HepG2 (cell line): ENCODE results near the gene NUBPL. TPM values are rescaled to one million over a fixed set of nuclear protein-coding genes. Genes with fewer than 3 reads are reported as not detected.
"Not testable (repeated sequence)": the region's sequence is repeated elsewhere in the genome, so short reads cannot be mapped to it uniquely, and the experiment has no call there.

Experiments
- ATAC-seq: fragments of 200-7000 bp; cut with Tn5 transposase; 3 replicates; pipeline ENCODE4 v1.9.1; 2020; ENCODE audit warnings: mild to moderate bottlenecking, moderate library complexity
- BruUV-seq: library from RNA; stranded (reverse); fragments of 400-500 nt; replicated peaks from 2 replicates; lab custom pipeline; 2021; lab: Mats Ljungman, UMichigan
- CTCF ChIA-PET: fragments of 300-600 bp; formaldehyde crosslinking; extraction: SDS; loops from one replicate; lab custom pipeline; 2021; ENCODE audit warnings: low total read pairs, inconsistent platforms, low intra/inter-chr PET ratio; lab: Yijun Ruan, JAX
- POLR2A ChIA-PET: fragments of 350-600 bp; sonication (Branson Sonifier 250); formaldehyde crosslinking; loops from one replicate; lab custom pipeline; 2020; ENCODE audit warnings: antibody characterized with exemption, inconsistent platforms; lab: Yijun Ruan, JAX
- DNase-seq: peaks from one replicate; pipeline ENCODE4 v3.0.0-alpha.2; 2015; ENCODE audit warnings: low spot score
- FAIRE-seq: peaks from 3 replicates; lab custom pipeline; 2011; peaks lifted over from hg19 to GRCh38; lab: Jason Lieb, UNC
- H2AFZ ChIP-seq: one replicate; pipeline ENCODE4 v1.6.1; 2011; ENCODE audit warnings: low read length, inconsistent platforms
- H3K27ac ChIP-seq: fragments of 300-600 bp; 3 replicates; pipeline ENCODE4 v1.8.0; 2011; ENCODE audit warnings: mixed run types, mild to moderate bottlenecking, mixed read lengths, low read length, inconsistent platforms; ENCODE audit not compliant: insufficient read depth; ENCODE audit errors: extremely low read length
- H3K27me3 ChIP-seq, 2 experiments: fragments of 200-600 bp in 1 of 2; 2 replicates in 1 of 2; 3 replicates in 1 of 2; pipeline versions ENCODE4 v1.6.0 to v1.8.0; 2011; ENCODE audit warnings: low read length in 2 of 2, mild to moderate bottlenecking in 2 of 2, moderate library complexity in 2 of 2, inconsistent platforms in 1 of 2; ENCODE audit not compliant: insufficient read depth in 2 of 2, control insufficient read depth in 1 of 2
- H3K36me3 ChIP-seq, 2 experiments: fragments of 200-600 bp in 1 of 2; replicated peaks in 1 of 2; 2 replicates in 1 of 2; 3 replicates in 1 of 2; pipeline versions ENCODE4 v1.5.1 to v1.8.0; 2011; ENCODE audit warnings: low read length in 2 of 2, inconsistent platforms in 1 of 2; ENCODE audit not compliant: insufficient read depth in 2 of 2, control insufficient read depth in 1 of 2
- H3K4me1 ChIP-seq: 2 replicates; pipeline ENCODE4 v1.5.1; 2012; ENCODE audit warnings: low read length, inconsistent platforms; ENCODE audit not compliant: insufficient read depth
- H3K4me2 ChIP-seq: 2 replicates; pipeline ENCODE4 v1.6.0; 2011; ENCODE audit warnings: low read depth, low read length, inconsistent platforms
- H3K4me3 ChIP-seq, 3 experiments: fragments of 200-600 bp in 1 of 3; sonication (generic), shearing (Covaris generic) in 1 of 3; replicated peaks in 1 of 3; 2 replicates each; pipeline ENCODE4 v1.5.1; 2011 to 2016; ENCODE audit warnings: low read length in 3 of 3, inconsistent platforms in 2 of 3, low read depth in 2 of 3, mild to moderate bottlenecking in 2 of 3, control low read depth in 1 of 3, mixed read lengths in 1 of 3; ENCODE audit not compliant: insufficient read depth in 1 of 3
- H3K79me2 ChIP-seq: one replicate; pipeline ENCODE4 v1.6.1; 2011; ENCODE audit warnings: low read length, inconsistent platforms; ENCODE audit not compliant: insufficient read depth
- H3K9ac ChIP-seq: 2 replicates; pipeline ENCODE4 v1.6.0; 2011; ENCODE audit warnings: mild to moderate bottlenecking, low read depth, low read length, inconsistent platforms; ENCODE audit not compliant: insufficient read depth
- H3K9me3 ChIP-seq: 2 replicates; pipeline ENCODE4 v1.5.1; 2012; ENCODE audit warnings: mild to moderate bottlenecking, low read length
- H4K20me1 ChIP-seq: 2 replicates; pipeline ENCODE4 v1.6.0; 2011; ENCODE audit warnings: inconsistent platforms, mild to moderate bottlenecking, low read length, moderate library complexity; ENCODE audit not compliant: insufficient read depth
- NFIB ChIP-seq: sonication (generic); formaldehyde crosslinking; IDR thresholded peaks from 2 replicates; pipeline ENCODE4 v1.9.0; 2021; ENCODE audit warnings: missing genetic modification reagents, mild to moderate bottlenecking, borderline replicate concordance
- RCOR2 ChIP-seq: IDR thresholded peaks from 2 replicates; pipeline ENCODE4 v1.6.1; 2016; ENCODE audit warnings: missing biosample characterization, missing genetic modification reagents
- RFX1 ChIP-seq: fragments of 450-650 bp; IDR thresholded peaks from 2 replicates; pipeline ENCODE4 v1.6.1; 2017
- SOX6 ChIP-seq, 2 experiments: fragments of 450-650 bp in 1 of 2; sonication (generic) in 1 of 2; formaldehyde crosslinking in 1 of 2; IDR thresholded peaks; 2 replicates each; pipeline versions ENCODE4 v1.4.0 to v1.6.1; 2017 to 2020; ENCODE audit warnings: antibody characterized with exemption in 1 of 2, mild to moderate bottlenecking in 1 of 2, missing genetic modification reagents in 1 of 2
- ZNF10 ChIP-seq: sonication (generic); formaldehyde crosslinking; IDR thresholded peaks from 2 replicates; pipeline ENCODE4 v1.4.0; 2020; ENCODE audit warnings: mild to moderate bottlenecking, low read depth, missing genetic modification reagents, borderline replicate concordance
- ZNF597 ChIP-seq: sonication (generic); formaldehyde crosslinking; IDR thresholded peaks from 2 replicates; pipeline ENCODE4 v1.5.0; 2020; ENCODE audit warnings: missing genetic modification reagents
- ZNF687 ChIP-seq: sonication (generic); formaldehyde crosslinking; IDR thresholded peaks from 2 replicates; pipeline ENCODE4 v1.5.1; 2020; ENCODE audit warnings: mild to moderate bottlenecking, missing genetic modification reagents, moderate library complexity
- WGBS: methylation state at CpG from one replicate; pipeline ENCODE4 v1.1.6; 2017; ENCODE audit warnings: low lambda C conversion rate; 5-methylcytosine and 5-hydroxymethylcytosine counted together
- in situ Hi-C: cut with HindIII; loops from 2 replicates; pipeline ENCODE4 v1.10.0; 2017; ENCODE audit warnings: low pct_unique_long_range_greater_than_20kb; ENCODE audit not compliant: extremely low pct_ligation_motif_present
- intact Hi-C: fragments of 100-400 bp; cut with micrococcal nuclease; formaldehyde crosslinking; loops from one replicate; pipeline ENCODE4 v1.10.0; 2022; ENCODE audit not compliant: unreplicated experiment
- polyA plus RNA-seq, 8 experiments: library from polyadenylated mRNA; depleted of rRNA in 3 of 8; stranded (reverse) in 7 of 8; unstranded in 1 of 8; fragments of >200 nt; fragmentation: Illumina TruSeq in 4 of 8; extraction: Trizol in 4 of 8; gene quantifications; 2 replicates each; pipeline versions ENCODE4 v1.2.1 to v1.2.3, GENCODE V29; 2011 to 2016; ENCODE audit warnings: low read depth in 4 of 8, missing spikeins in 1 of 8, mixed read lengths in 1 of 8; ENCODE audit not compliant: insufficient read depth in 1 of 8
- total RNA-seq, 5 experiments: library from RNA; depleted of rRNA; stranded (reverse); fragments of >200 nt; fragmentation: Illumina TruSeq; extraction: Trizol; gene quantifications; 2 replicates each; pipeline ENCODE4 v1.2.3, GENCODE V29; 2016; ENCODE audit warnings: low read depth in 1 of 5
- TF ChIP-seq, protein P1 (sequence below): sonication (generic); formaldehyde crosslinking; IDR thresholded peaks from 2 replicates; pipeline ENCODE4 v1.5.1; 2020; ENCODE audit warnings: missing genetic modification reagents, mild to moderate bottlenecking, borderline replicate concordance

Gene NUBPL
- total and polyA plus RNA-seq, 2 of the 13 experiments (the other 11 are each of a cell fraction or from before 2014, with no cell fraction given), result 21.3 to 44.1 TPM

GRCh38 chr14:31705731-31706130 is 144.5 kb downstream of the NUBPL start (continued):
- TF ChIP-seq, protein P1, sequence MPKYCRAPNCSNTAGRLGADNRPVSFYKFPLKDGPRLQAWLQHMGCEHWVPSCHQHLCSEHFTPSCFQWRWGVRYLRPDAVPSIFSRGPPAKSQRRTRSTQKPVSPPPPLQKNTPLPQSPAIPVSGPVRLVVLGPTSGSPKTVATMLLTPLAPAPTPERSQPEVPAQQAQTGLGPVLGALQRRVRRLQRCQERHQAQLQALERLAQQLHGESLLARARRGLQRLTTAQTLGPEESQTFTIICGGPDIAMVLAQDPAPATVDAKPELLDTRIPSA, result no peak
- no peak for TF ChIP-seq NFIB (CRISPR knock-in tag)
- TF ChIP-seq, all 625 proteins: peak for 3

DNA sequence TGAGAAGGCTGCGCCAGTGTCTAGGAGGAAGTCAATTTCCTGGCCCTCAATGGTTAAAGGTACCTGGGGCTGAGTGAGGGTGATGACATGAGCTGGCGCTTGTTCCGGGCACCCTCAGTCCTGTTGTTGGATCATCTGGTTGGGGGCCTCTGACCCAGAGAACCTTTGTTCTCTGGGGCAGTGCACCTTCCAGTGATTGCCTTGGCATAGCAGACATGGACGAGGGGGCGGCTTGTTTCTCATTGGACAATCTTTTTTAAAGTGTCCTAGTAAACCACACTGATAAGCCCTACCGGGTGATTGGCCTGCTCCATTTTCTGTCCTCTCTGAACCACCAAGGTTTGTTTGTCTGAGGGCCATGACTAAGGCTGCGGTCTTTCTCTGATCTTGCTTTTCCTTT is 147.5 kb downstream of the NUBPL start:
- POLR2A ChIA-PET, CTCF ChIA-PET: not testable (repeated sequence)

GRCh38 chr14:31712244-31713127 is 151.3 kb downstream of the NUBPL start:
- BruUV-seq, result no TSS peak
- Histone ChIP-seq H3K9me3 (no peaks in the 10 kb centered on the region), H3K79me2 (no peaks in the 10 kb centered on the region), H3K27me3 (no peaks in the 10 kb centered on the region), H3K9ac (no peak overlapping the region), H3K36me3 (no peaks in the 10 kb centered on the region), H3K4me1 (peaks cover 13% of the 10 kb centered on the region), H3K4me3 (no peak overlapping the region), H2AFZ (no peak overlapping the region), H3K4me2 (no peak overlapping the region), H3K27ac (no peak overlapping the region), H4K20me1 (no peaks in the 10 kb centered on the region)
- ATAC-seq (peak; percentile 50), DNase-seq (no peak), FAIRE-seq (no peak)
- ChIA-PET POLR2A (no interaction called here), CTCF (no interaction called here)
- intact Hi-C loops (no loop called here), in situ Hi-C loops (no loop called here)
- 96% methylated on average over 18 of the region's 18 CpGs for WGBS
- TF ChIP-seq ZNF597 (CRISPR knock-in tag) (no peak), SOX6 (IDR thresholded peaks at IDR 0.05) (0 out of 2 replicates have a peak, but pooled peaks have one; percentile 66), SOX6 (CRISPR knock-in tag; IDR thresholded peaks at IDR 0.05) (no peak), RFX1 (no peak), RCOR2 (CRISPR knock-in tag) (no peak), ZNF10 (no peak), NFIB (CRISPR knock-in tag) (0 out of 2 replicates have a peak, but pooled peaks have one; percentile 71), ZNF687 (CRISPR knock-in tag) (0 out of 2 replicates have a peak, but pooled peaks have one; percentile 22)

More for the DNA sequence above, 147.5 kb downstream of the NUBPL start:
- H3K79me2 ChIP-seq, FAIRE-seq, H3K9ac ChIP-seq, H3K4me1 ChIP-seq, intact Hi-C loops, H2AFZ ChIP-seq, H3K9me3 ChIP-seq, H3K27me3 ChIP-seq, ATAC-seq, H3K27ac ChIP-seq, in situ Hi-C loops, BruUV-seq, H3K4me2 ChIP-seq, H3K4me3 ChIP-seq, H4K20me1 ChIP-seq, DNase-seq, H3K36me3 ChIP-seq: not testable (repeated sequence)
- WGBS, result 96% methylated on average over 7 of the region's 7 CpGs
